ENCODE measurements around the gene SLC25A41. TPM values are rescaled to one million over a fixed set of nuclear protein-coding genes. Genes with fewer than 3 reads are reported as not detected.

Gene SLC25A41
- 0.27 TPM in 1 of 2 replicates, not detected in the other for total RNA-seq

DNA sequence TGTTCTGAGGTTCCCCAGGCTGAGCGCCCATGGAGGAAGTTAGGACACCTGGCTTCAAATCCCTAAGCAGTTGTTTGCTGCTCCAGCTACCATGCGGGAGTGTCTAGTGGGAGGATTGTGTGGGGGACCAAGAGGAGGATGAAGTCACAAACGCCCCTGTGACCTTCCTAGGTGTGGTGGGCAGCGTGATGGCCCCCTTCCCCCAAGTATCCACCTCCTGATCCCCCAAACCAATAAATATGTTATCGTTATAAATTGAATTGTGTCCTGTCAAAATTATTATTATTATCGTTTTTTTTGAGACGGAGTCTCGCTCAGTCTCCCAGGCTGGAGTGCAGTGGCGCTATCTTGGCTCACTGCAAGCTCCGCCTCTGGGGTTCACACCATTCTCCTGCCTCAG is at the start of gene SLC25A41:
SLC25A41 (minus strand) TSS at position 101 of the 400 bp plus-strand sequence; CDS start at position 31, 70 bp downstream.

DNA sequence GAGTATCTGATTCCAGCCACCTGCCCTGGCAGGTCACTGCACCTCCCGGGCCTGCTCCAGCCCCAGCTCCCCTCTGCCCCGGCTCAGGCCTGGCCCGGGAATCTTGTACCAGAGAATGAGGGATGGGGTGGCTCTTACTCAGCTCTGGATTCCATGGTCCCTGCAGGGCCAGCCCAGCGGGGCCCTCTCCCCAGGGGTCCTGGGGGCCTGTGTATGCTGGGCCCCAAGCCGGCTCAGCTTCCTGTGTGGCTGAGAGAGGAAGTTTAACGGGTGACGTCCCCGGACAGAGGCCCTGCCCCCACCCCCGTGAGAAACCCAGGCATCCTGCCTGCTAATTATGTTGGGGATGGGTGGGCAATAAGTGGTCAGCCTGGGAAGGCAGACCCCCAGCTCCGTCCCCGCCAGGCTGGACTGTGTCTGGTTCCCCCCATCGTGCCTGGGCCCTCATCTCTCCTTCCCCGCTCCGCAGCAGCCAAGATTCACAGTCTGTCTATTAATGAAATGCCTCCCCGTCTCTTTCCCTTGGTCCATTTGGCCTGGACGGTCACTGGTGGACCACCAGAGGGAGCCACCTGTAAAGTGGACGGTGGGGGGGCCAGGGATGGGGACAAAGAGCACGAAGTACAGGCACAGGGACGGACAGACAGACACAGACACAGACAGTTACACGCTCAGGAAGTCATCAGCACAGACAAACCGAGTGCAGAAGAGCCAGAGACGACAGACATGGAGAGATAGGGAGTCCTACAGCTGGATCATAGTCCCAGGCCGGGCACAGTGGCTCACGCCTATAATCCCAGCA is 48.2 kb upstream of the SLC25A41 start, which contains the start of gene DENND1C:
DENND1C (minus strand) TSS at position 247 of the 802 bp plus-strand sequence; CDS start at position 155, 92 bp downstream.

DNA sequence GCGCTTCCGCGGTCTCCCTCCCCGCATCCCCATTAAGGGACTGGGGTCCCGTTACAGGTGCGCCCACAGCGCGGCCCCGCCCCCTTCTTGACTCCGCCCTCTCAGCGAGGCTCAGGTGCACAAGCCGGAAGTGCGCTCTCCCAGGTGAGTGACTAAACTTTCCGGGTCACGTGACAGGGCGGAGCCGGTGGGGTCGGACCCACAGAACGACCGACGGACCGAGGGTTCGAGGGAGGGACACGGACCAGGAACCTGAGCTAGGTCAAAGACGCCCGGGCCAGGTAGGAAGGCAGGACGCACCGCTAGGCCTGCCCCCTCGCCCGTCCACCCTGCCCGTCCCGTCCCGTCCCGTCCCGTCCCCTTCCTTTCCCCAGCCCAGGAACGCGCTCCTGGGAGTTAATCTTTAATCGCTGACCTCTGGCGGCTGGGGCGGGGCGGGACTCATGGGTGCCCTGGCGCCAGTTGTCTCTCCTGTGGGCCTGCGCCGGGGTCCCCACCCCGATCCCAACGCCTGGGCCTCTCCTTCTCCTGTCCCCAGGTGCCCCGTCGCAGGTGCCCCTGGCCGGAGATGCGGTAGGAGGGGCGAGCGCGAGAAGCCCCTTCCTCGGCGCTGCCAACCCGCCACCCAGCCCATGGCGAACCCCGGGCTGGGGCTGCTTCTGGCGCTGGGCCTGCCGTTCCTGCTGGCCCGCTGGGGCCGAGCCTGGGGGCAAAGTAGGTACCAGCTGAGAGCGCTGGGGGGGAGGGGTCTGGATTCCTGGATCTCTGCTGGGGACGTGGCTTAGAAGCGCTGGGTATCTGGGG is 30.7 kb upstream of the SLC25A41 start, which contains the start of gene CRB3:
CRB3 (plus strand) TSS at position 202 of the 804 bp plus-strand sequence; CDS start at position 633, 431 bp downstream.

DNA sequence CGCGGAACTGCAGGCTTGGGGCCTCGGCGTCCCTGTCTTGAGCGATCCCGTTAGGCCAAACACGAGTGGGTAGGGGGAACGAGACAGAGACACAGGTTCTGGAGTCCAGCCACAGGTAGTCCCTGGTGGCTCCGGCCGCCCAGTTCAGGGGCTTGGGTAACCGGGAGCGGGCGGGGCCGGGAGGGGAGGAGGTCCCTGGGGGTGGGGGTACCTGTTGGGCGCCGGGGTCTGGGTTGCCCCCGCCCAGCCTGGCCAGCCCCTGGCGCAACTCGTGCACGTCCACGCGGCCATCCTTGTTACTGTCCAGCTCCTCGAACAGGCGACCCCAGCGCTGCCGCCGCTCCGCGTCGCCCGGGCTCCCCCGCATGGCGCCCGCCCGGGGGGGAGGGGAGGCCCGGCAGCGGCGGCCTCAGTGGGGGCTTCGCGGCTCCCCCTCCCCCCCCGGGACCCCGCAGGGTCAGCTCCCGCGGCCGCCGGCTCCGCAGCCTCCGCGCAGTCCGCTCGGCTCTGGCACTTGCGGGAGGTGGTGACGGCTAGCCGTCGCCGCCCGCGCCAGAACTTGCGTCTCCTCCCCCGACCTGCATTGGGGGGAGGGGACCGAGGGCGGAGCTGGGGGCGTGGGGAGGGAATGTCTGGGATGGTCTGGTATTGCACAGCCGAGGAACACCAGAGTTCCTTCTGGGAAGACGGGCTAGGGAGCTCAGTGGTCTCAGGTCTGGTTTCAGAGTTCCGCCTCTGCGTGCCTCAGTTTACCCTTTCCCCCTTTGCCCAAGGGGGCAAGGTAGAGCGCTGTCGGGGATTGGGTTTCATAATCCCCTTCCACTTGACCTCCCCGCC is 25.9 kb upstream of the SLC25A41 start, which contains the start of gene SLC25A23:
SLC25A23 (minus strand) TSS at position 531 of the 837 bp plus-strand sequence; CDS start at position 367, 164 bp downstream.

DNA sequence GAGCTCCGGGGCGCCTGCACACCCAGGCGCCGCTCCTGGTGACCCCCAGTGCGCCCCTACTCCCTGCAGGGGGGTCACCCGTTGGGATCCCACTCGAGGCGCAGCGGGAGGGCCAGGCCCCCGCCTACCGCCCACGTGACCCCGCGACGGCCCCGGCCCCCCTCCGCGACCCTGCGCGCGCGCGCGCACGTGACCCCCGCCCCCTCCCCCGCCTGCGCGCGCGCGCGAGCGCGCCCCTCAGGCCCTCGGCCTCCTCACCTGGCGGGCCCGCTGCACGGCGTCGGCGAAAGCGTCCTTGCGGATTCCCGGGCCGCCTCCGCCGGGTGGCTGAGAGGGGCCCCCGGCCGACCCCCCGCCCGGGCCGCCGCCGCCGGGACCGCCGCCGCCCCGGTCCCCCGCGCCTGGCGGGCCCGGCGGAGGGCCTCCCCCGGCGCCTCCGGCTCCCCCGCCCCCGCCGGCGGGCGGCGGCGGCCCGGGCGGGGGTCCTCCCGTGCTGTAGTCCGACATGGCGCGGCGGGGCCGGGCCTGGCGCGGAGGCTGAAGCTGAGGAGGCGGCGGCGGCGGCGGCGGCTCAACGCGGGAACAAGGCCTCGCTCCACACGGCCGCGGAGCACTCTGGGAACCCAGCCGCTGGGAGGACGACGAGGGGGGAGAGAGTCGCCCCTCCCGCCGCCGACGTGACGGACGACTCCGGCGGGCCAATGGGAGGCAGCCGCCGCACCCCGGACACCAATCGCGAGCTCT is 9.2 kb downstream of the SLC25A41 start, which contains the start of gene KHSRP:
KHSRP (minus strand) TSS at position 617 of the 744 bp plus-strand sequence; CDS start at position 507, 110 bp downstream.

DNA sequence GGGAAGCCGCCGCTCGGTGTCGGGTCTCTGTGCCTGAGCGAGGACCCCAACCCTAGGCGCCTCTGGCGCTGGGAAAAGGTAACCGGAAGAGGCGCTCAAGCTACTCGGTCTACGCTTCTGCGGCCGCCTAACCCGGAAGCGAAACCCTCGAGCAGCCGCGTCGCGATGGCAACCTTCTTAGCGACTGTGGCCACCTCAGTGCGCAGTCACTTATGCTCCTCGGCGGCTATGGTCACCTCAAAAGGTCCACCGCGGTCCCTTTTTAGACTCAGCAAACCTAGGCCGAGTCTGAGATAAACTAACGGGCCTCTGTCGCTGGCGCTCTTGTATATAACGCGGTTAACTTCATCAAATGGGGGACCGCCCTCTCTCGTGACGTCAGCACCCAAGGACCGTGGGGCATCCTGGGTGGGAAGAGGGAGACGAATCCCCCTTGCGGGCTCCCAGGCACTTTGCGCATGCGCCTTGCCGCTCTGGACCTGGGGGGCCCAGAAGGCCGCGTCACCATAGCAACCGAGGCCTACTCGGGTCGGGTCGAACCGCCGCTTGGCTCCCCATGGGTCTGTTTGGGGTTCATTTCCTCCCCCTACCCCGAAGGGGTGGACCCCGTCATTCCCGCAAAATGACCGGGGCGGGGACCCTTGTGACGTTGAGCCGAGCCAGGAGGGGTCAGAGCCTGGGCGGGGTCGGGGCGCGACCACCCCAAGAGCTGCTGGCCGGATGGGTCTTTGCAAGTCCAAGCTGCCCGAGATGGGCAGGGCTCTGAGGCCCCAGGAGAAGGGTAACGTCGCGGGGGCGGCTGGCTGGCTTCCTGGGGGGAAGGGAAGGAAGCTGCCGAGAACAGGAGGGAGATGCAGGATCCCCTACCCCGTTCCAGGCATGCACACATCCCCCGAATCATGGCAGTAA is 40.2 kb downstream of the SLC25A41 start, which contains the start of gene GTF2F1:
GTF2F1 (minus strand) TSS at position 91 of the 909 bp plus-strand sequence. CDS start 169 bp downstream, outside the sequence.

Small RNA genes lying within 50 kb of the gene (small RNA-seq; reads per million reads assigned to genes)
- not detected for gene MIR6790
- gene MIR6885 = not detected

Other genes with a start within 250 kb of the SLC25A41 start
- 19.8 and 23.0 TPM in 2 replicates for gene MLLT1, start 153.8 kb downstream of the SLC25A41 start, total RNA-seq
- gene ACER1, start 100.2 kb downstream of the SLC25A41 start, total RNA-seq = not detected in 2 replicates
- 58.9 and 77.5 TPM in 2 replicates for gene CLPP, start 72.2 kb downstream of the SLC25A41 start, total RNA-seq
- 25.6 and 27.5 TPM in 2 replicates for gene ALKBH7, start 61.0 kb downstream of the SLC25A41 start, total RNA-seq
- 0.93 and 1.1 TPM in 2 replicates for gene PSPN, start 57.8 kb downstream of the SLC25A41 start, total RNA-seq
- gene GTF2F1, start 40.6 kb downstream of the SLC25A41 start, total RNA-seq = 40.4 and 45.8 TPM in 2 replicates
- gene KHSRP, start 9.0 kb downstream of the SLC25A41 start, total RNA-seq = 148 and 197 TPM in 2 replicates
- 31.8 and 32.2 TPM in 2 replicates for gene SLC25A23, start 26.0 kb upstream of the SLC25A41 start, total RNA-seq
- gene CRB3, start 30.5 kb upstream of the SLC25A41 start, total RNA-seq = not detected in 2 replicates
- not detected in 2 replicates for gene DENND1C, start 48.0 kb upstream of the SLC25A41 start, total RNA-seq
- gene TUBB4A, start 68.5 kb upstream of the SLC25A41 start, total RNA-seq = not detected in 2 replicates
- 0.40 and 0.79 TPM in 2 replicates for gene TNFSF9, start 97.3 kb upstream of the SLC25A41 start, total RNA-seq
- gene CD70, start 157.4 kb upstream of the SLC25A41 start, total RNA-seq = not detected in 2 replicates
- gene TNFSF14, start 236.4 kb upstream of the SLC25A41 start, total RNA-seq = not detected in 2 replicates

All from thoracic aorta endothelial cell (primary cell).